Subcutaneous preadipocyte (primary cell): ENCODE measurements around the gene IVL. TPM values are rescaled to one million over a fixed set of nuclear protein-coding genes. Genes with fewer than 3 reads are reported as not detected.

Experiments
- total RNA-seq: library from RNA; depleted of rRNA; stranded (reverse); fragments of >200 nt; gene quantifications from 2 replicates; pipeline ENCODE4 v1.2.3, GENCODE V29; 2012

The IVL gene, protein sequence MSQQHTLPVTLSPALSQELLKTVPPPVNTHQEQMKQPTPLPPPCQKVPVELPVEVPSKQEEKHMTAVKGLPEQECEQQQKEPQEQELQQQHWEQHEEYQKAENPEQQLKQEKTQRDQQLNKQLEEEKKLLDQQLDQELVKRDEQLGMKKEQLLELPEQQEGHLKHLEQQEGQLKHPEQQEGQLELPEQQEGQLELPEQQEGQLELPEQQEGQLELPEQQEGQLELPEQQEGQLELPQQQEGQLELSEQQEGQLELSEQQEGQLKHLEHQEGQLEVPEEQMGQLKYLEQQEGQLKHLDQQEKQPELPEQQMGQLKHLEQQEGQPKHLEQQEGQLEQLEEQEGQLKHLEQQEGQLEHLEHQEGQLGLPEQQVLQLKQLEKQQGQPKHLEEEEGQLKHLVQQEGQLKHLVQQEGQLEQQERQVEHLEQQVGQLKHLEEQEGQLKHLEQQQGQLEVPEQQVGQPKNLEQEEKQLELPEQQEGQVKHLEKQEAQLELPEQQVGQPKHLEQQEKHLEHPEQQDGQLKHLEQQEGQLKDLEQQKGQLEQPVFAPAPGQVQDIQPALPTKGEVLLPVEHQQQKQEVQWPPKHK
- under 0.01 TPM in 1 of 2 replicates, not detected in the other for total RNA-seq

DNA sequence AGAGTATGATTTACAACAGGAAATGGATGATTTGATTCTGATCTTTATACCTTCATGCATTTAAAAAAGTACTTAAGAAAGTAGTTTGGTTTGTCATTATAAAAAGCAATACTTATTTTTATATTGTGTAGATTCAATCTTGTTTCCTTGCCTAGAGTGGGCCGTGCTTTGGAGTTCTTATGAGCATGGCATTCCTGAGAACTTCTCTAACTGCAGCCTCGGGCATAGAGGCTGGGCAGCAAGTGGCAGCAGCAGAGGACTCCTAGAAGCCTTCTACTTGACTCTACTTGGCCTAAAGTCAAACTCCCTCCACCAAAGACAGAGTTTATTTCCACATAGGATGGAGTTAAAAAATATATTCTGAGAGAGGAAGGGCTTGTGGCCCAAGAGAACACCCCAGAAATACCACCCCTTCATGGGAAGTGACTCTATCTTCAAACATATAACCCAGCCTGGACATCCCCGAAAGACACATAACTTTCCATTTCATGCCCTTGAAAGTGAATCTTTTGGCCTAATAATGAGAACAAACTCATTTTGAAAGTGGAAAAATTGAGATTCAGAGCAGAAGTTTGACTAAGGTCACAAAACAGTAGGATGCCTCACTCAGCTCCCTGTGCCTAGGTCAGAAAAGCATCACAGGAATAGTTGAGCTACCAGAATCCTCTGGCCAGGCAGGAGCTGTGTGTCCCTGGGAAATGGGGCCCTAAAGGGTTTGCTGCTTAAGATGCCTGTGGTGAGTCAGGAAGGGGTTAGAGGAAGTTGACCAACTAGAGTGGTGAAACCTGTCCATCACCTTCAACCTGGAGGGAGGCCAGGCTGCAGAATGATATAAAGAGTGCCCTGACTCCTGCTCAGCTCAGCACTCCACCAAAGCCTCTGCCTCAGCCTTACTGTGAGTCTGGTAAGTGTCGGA, at the start of gene IVL:
TSS of gene IVL (plus strand) at position 861 of the 916 bp plus-strand sequence. CDS start 1,252 bp downstream, outside the sequence.

DNA sequence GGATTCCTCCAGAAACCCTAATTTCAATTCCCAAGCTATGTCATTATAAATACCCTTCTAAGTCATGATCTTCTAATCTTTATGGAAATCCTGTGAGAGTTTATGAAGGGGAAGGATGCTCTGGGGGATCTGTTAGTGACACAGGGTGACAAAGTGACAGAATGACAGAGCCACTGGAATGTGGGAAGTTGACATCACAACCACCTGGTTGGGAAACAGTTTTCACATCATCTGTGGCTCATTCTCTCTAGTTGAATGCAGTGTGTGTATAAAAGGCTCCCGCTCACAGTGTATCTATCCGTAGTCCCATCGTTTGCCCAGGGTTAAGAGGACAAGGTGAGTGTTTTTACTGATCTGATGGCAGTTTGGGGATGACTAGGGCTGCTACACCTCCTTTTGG, 48.6 kb upstream of the IVL start, which contains the start of gene LCE7A:
TSS of gene LCE7A (plus strand) at position 301 of the 400 bp plus-strand sequence. CDS start 702 bp downstream, outside the sequence.

DNA sequence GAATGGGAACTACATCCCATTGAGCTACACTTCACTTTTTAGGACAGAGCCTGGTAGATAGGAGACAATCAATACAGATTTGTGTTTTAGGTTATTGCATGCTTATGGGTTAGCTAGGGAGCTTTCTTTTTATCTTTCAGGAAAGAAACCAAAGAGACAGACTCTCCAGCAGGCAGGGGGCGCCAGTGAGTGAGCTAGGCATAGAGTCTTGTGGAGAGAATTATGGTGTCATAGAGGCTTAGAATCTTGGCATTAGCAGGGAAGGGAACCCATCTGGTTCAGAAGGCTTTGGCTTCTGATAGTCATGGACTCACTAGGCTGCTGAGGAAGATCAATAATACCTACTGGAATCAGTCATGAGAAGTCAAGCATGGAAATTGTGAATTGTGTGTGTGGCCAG, 30.3 kb upstream of the IVL start, which contains the start of gene SMCP:
TSS of gene SMCP (plus strand) at position 281 of the 400 bp plus-strand sequence. CDS start 6,101 bp downstream, outside the sequence.

DNA sequence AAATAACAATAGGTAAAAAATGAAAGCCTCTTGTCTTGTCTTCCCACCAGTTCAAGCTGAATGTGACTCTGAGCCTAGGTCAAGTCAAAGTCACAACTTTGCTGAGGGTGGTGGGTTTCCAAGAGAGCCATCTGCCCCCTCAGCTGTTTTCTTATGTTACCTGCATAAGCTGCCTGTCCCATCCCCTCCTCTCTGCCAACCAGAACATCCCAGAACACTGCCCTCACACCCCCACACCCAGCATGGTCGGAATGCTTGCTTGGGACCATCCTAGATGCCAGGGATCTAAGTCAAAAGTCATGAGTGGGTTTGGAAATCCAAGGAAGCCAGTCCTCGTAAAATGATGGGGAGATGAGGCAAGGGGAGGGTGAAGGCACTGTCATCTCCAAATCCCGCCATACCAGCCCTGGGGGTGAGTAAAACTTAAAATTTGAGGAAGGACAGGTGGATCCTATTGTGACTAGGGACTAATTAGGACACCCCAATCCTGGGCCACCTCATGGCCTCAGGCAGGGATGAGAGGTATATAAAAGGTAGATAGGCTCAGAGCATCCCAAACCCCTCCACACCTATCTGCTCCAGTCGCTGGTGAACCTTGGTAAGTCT, 38.4 kb downstream of the IVL start, which contains the start of gene SPRR5:
TSS of gene SPRR5 (plus strand) at position 556 of the 606 bp plus-strand sequence. CDS start 1,349 bp downstream, outside the sequence.

Other genes starting within 250 kb of the IVL start
- gene LCE2D, start 245.2 kb upstream of the IVL start, total RNA-seq, result not detected in 2 replicates
- gene LCE2C, start 233.3 kb upstream of the IVL start, total RNA-seq, result not detected in 2 replicates
- not detected in 2 replicates for gene LCE2B, start 222.4 kb upstream of the IVL start, total RNA-seq
- not detected in 2 replicates for gene LCE2A, start 210.2 kb upstream of the IVL start, total RNA-seq
- gene LCE4A, start 200.4 kb upstream of the IVL start, total RNA-seq, result not detected in 2 replicates
- gene KPRP, start 150.5 kb upstream of the IVL start, total RNA-seq, result not detected in 2 replicates
- not detected in 2 replicates for gene LCE1F, start 133.4 kb upstream of the IVL start, total RNA-seq
- 0.37 TPM in 1 of 2 replicates, not detected in the other for gene LCE1E, start 122.3 kb upstream of the IVL start, total RNA-seq
- gene LCE1D, start 111.8 kb upstream of the IVL start, total RNA-seq, result not detected in 2 replicates
- gene LCE1C, start 101.9 kb upstream of the IVL start, total RNA-seq, result not detected in 2 replicates
- not detected in 2 replicates for gene LCE1B, start 96.6 kb upstream of the IVL start, total RNA-seq
- gene LCE1A, start 81.1 kb upstream of the IVL start, total RNA-seq, result not detected in 2 replicates
- gene LCE6A, start 65.7 kb upstream of the IVL start, total RNA-seq, result not detected in 2 replicates
- gene LCE7A, start 48.5 kb upstream of the IVL start, total RNA-seq, result not detected in 2 replicates
- gene SMCP, start 30.2 kb upstream of the IVL start, total RNA-seq, result 0.37 TPM in 1 of 2 replicates, not detected in the other
- gene SPRR5, start 38.7 kb downstream of the IVL start, total RNA-seq, result not detected in 2 replicates
- gene SPRR4, start 62.1 kb downstream of the IVL start, total RNA-seq, result not detected in 2 replicates
- gene SPRR1A, start 75.5 kb downstream of the IVL start, total RNA-seq, result not detected in 2 replicates
- not detected in 2 replicates for gene SPRR3, start 93.2 kb downstream of the IVL start, total RNA-seq
- not detected in 2 replicates for gene SPRR1B, start 122.7 kb downstream of the IVL start, total RNA-seq
- gene SPRR2D, start 132.6 kb downstream of the IVL start, total RNA-seq, result not detected in 2 replicates
- gene SPRR2A, start 149.0 kb downstream of the IVL start, total RNA-seq, result not detected in 2 replicates
- gene SPRR2B, start 163.1 kb downstream of the IVL start, total RNA-seq, result not detected in 2 replicates
- gene SPRR2E, start 186.0 kb downstream of the IVL start, total RNA-seq, result not detected in 2 replicates
- gene SPRR2F, start 205.0 kb downstream of the IVL start, total RNA-seq, result not detected in 2 replicates
- not detected in 2 replicates for gene SPRR2G, start 242.3 kb downstream of the IVL start, total RNA-seq